A673 (cell line): Measurements from ENCODE around the gene NEDD4L.

Experiments
- CTCF ChIP-seq: fragments of 300-800, 200-600 bp; sonication (generic); conservative IDR thresholded peaks from 2 replicates; pipeline ENCODE4 v1.5.1; 2017; ENCODE audit warnings: low read depth, mild to moderate bottlenecking, antibody characterized with exemption, low read length, moderate library complexity, mixed read lengths
- EZH2 ChIP-seq: fragments of 200-600 bp; sonication (generic); IDR thresholded peaks from 2 replicates; pipeline ENCODE4 v1.6.1; 2017; ENCODE audit warnings: borderline replicate concordance, low read depth, mild to moderate bottlenecking, mixed read lengths, antibody characterized with exemption, low read length; ENCODE audit not compliant: poor library complexity, severe bottlenecking

GRCh38 chr18:58402247-58402646 lies 358.2 kb downstream of the NEDD4L start:
- TF ChIP-seq CTCF: no peak
- TF ChIP-seq EZH2: no peak
